Left ventricle myocardium superior (tissue), 1 donor: Measurements from ENCODE around the gene KRT1. TPM values are rescaled to one million over a fixed set of nuclear protein-coding genes. Genes with fewer than 3 reads are reported as not detected.

Experiments used
- ATAC-seq: fragments of 200-7000 bp; cut with Tn5 transposase; one replicate; pipeline ENCODE4 v1.9.1; 2020; ENCODE audit warnings: mild to moderate bottlenecking, moderate library complexity
- DNase-seq: peaks from one replicate; pipeline ENCODE4 v3.0.0-alpha.2; 2020
- intact Hi-C: fragments of 100-400 bp; cut with micrococcal nuclease; formaldehyde crosslinking; loops from one replicate; pipeline ENCODE4 v1.11.0; 2022
- total RNA-seq: library from RNA; stranded (reverse); fragmentation: NEBNext Ultra II Directional; extraction: Animal tissue kit (Norgen Biotek cat#: 25700); gene quantifications from one replicate; pipeline ENCODE4 v1.2.1, GENCODE V29; 2021
- donor health status: DM: no; HTN: yes; CAD: no; lungs with severe emphysema.

Gene KRT1
- total RNA-seq, 1 donor from 2014 or later: 0.15 TPM

GRCh38 chr12:52628111-52628507, 52.1 kb downstream of the KRT1 start:
- intact Hi-C loops: no loop called here
- ATAC-seq (no peak), DNase-seq (no peak)

- intact Hi-C loops: no loop called here
- ATAC-seq: no peak
- no peak for DNase-seq
These were observed 52.7 kb downstream of the KRT1 start for GRCh38 chr12:52627395-52628110.

Other genes with a start within 250 kb of the KRT1 start
- gene KRT75, start 246.0 kb downstream of the KRT1 start, total RNA-seq: not detected
- not detected for gene KRT6B, start 228.3 kb downstream of the KRT1 start, total RNA-seq
- gene KRT6C, start 206.6 kb downstream of the KRT1 start, total RNA-seq: not detected
- 0.27 TPM for gene KRT6A, start 187.2 kb downstream of the KRT1 start, total RNA-seq
- gene KRT5, start 160.0 kb downstream of the KRT1 start, total RNA-seq: 1.1 TPM
- not detected for gene KRT71, start 127.3 kb downstream of the KRT1 start, total RNA-seq
- gene KRT74, start 106.6 kb downstream of the KRT1 start, total RNA-seq: not detected
- gene KRT72, start 78.9 kb downstream of the KRT1 start, total RNA-seq: not detected
- not detected for gene KRT73, start 61.8 kb downstream of the KRT1 start, total RNA-seq
- not detected for gene KRT2, start 28.2 kb downstream of the KRT1 start, total RNA-seq
- gene KRT77, start 23.1 kb upstream of the KRT1 start, total RNA-seq: not detected
- not detected for gene KRT76, start 96.9 kb upstream of the KRT1 start, total RNA-seq
- gene KRT3, start 115.7 kb upstream of the KRT1 start, total RNA-seq: not detected
- gene KRT4, start 133.7 kb upstream of the KRT1 start, total RNA-seq: not detected
- not detected for gene KRT79, start 153.9 kb upstream of the KRT1 start, total RNA-seq
- gene KRT78, start 168.6 kb upstream of the KRT1 start, total RNA-seq: not detected
- gene KRT8, start 224.7 kb upstream of the KRT1 start, total RNA-seq: 100 TPM